Measurements from ENCODE around the gene MUC15.

GRCh38 chr11:26583550-26583949 lies 11.5 kb upstream of the MUC15 start:
- TF ChIP-seq CTCF (conservative IDR thresholded peaks at IDR 0.05 in 1 of 2, IDR thresholded peaks at IDR 0.05 in 1 of 2; ENCODE audit: extremely low read depth in 1 of 2, insufficient read depth in 1 of 2, low read depth in 1 of 2, low read length in 2 of 2) = no peak
- TF ChIP-seq EZH2 (IDR thresholded peaks at IDR 0.05; ENCODE audit: borderline replicate concordance, low read length) = no peak
